Liver (tissue), 9 donors: ENCODE data around the gene MLLT10. TPM values are rescaled to one million over a fixed set of nuclear protein-coding genes. Genes with fewer than 3 reads are reported as not detected.

Experiments
- DNase-seq: peaks from one replicate; pipeline ENCODE4 v3.0.0-alpha.2; 2017; ENCODE audit warnings: low spot score
- H3K27ac ChIP-seq, 2 donors: one replicate each; pipeline ENCODE4 v1.7.0; 2013; ENCODE audit warnings: inconsistent platforms in 2 of 2, low read length in 2 of 2, control low read depth in 1 of 2, low read depth in 1 of 2, mild to moderate bottlenecking in 1 of 2
- H3K27me3 ChIP-seq, 4 donors: one replicate each; pipeline versions ENCODE4 v1.6.1 to v1.7.0; 2013; ENCODE audit warnings: low read length in 3 of 4, inconsistent platforms in 1 of 4, mild to moderate bottlenecking in 1 of 4, moderate library complexity in 1 of 4; ENCODE audit not compliant: control insufficient read depth in 4 of 4, insufficient read depth in 4 of 4
- H3K36me3 ChIP-seq, 4 donors: one replicate each; pipeline versions ENCODE4 v1.6.1 to v1.7.0; 2013; ENCODE audit warnings: low read length in 3 of 4, mild to moderate bottlenecking in 3 of 4, low read depth in 1 of 4, moderate library complexity in 1 of 4; ENCODE audit not compliant: control insufficient read depth in 4 of 4, insufficient read depth in 3 of 4
- H3K4me1 ChIP-seq, 4 donors: one replicate each; pipeline versions ENCODE4 v1.6.1 to v1.7.0; 2013; ENCODE audit warnings: low read length in 3 of 4, mild to moderate bottlenecking in 3 of 4, moderate library complexity in 1 of 4; ENCODE audit not compliant: control insufficient read depth in 4 of 4, insufficient read depth in 4 of 4
- H3K4me3 ChIP-seq, 3 donors: one replicate each; pipeline versions ENCODE4 v1.6.1 to v1.7.0; 2013; ENCODE audit warnings: low read length in 3 of 3, control low read depth in 1 of 3, low read depth in 1 of 3, mild to moderate bottlenecking in 1 of 3
- H3K9ac ChIP-seq, 2 donors: one replicate each; pipeline ENCODE4 v1.7.0; 2013; ENCODE audit warnings: low read length in 2 of 2, mild to moderate bottlenecking in 2 of 2, moderate library complexity in 2 of 2, control low read depth in 1 of 2, low read depth in 1 of 2
- H3K9me3 ChIP-seq, 4 donors: one replicate each; pipeline versions ENCODE4 v1.6.1 to v1.7.0; 2013; ENCODE audit warnings: low read length in 3 of 4; ENCODE audit not compliant: control insufficient read depth in 4 of 4
- ATF3 ChIP-seq: IDR thresholded peaks from 2 replicates; pipeline ENCODE4 v1.6.1; 2016; ENCODE audit warnings: antibody characterized with exemption
- CTCF ChIP-seq: fragments of 150-350 bp; IDR thresholded peaks from 2 replicates; pipeline ENCODE4 v1.5.1; 2017; ENCODE audit warnings: improper control_type of control experiment, low read depth, low read length; ENCODE audit not compliant: missing input control
- FOXA1 ChIP-seq: IDR thresholded peaks from 2 replicates; pipeline ENCODE4 v1.6.1; 2016; ENCODE audit warnings: antibody characterized with exemption
- FOXA2 ChIP-seq: IDR thresholded peaks from 2 replicates; pipeline ENCODE4 v1.6.1; 2016; ENCODE audit warnings: antibody characterized with exemption
- HNF4A ChIP-seq, 2 donors: conservative IDR thresholded peaks; 2 replicates each; pipeline ENCODE4 v1.6.1; 2016; ENCODE audit warnings: antibody characterized with exemption in 2 of 2, mild to moderate bottlenecking in 2 of 2
- HNF4G ChIP-seq: IDR thresholded peaks from 2 replicates; pipeline ENCODE4 v1.6.1; 2016; ENCODE audit warnings: antibody characterized with exemption
- JUND ChIP-seq, 2 donors: IDR thresholded peaks; 2 replicates each; pipeline ENCODE4 v1.6.1; 2016; ENCODE audit warnings: antibody characterized with exemption in 2 of 2
- NR2F2 ChIP-seq: IDR thresholded peaks from 2 replicates; pipeline ENCODE4 v1.6.1; 2016; ENCODE audit warnings: antibody characterized with exemption
- REST ChIP-seq: IDR thresholded peaks from 2 replicates; pipeline ENCODE4 v1.6.1; 2016; ENCODE audit warnings: antibody characterized with exemption, mild to moderate bottlenecking
- RXRA ChIP-seq, 2 donors: IDR thresholded peaks; 2 replicates each; pipeline ENCODE4 v1.6.1; 2017 to 2018; ENCODE audit warnings: antibody characterized with exemption in 2 of 2, mild to moderate bottlenecking in 1 of 2
- SP1 ChIP-seq: IDR thresholded peaks from 2 replicates; pipeline ENCODE4 v1.6.1; 2018; ENCODE audit warnings: antibody characterized with exemption, mild to moderate bottlenecking
- TAF1 ChIP-seq: conservative IDR thresholded peaks from 2 replicates; pipeline ENCODE4 v1.6.1; 2016; ENCODE audit warnings: antibody characterized with exemption, mild to moderate bottlenecking
- YY1 ChIP-seq: IDR thresholded peaks from 2 replicates; pipeline ENCODE4 v1.6.1; 2016; ENCODE audit warnings: antibody characterized with exemption, mild to moderate bottlenecking
- ZBTB33 ChIP-seq: IDR thresholded peaks from 2 replicates; pipeline ENCODE4 v1.6.1; 2016; ENCODE audit warnings: antibody characterized with exemption
- WGBS: extraction: QIAGEN DNeasy Blood & Tissue Kit; methylation state at CpG from one replicate; pipeline ENCODE4 v1.1.7; 2013; 5-methylcytosine and 5-hydroxymethylcytosine counted together
- polyA plus RNA-seq, 2 donors: library from polyadenylated mRNA; stranded (reverse) in 1 of 2; unstranded in 1 of 2; fragments of 200-250 nt in 1 of 2; fragments of >200 nt in 1 of 2; fragmentation: Nextera tagmentation in 1 of 2; extraction: Ambion mirVana in 1 of 2; gene quantifications; one replicate each; pipeline versions ENCODE4 v1.2.1 to v1.2.3, GENCODE V29; 2013 to 2015
- total RNA-seq, 2 donors: library from RNA; depleted of rRNA; stranded (reverse); fragments of >200 nt; gene quantifications; one replicate each; pipeline ENCODE4 v1.2.3, GENCODE V29; 2014
- TF ChIP-seq, protein P1 (sequence below): IDR thresholded peaks from 2 replicates; pipeline ENCODE4 v1.6.1; 2016; ENCODE audit warnings: antibody characterized with exemption
- donor health status: healthy.
- donor health status: healthy.
- donor health status: healthy.
- donor health status: healthy.
- donor health status: healthy.

MLLT10 gene
- total and polyA plus RNA-seq, 4 donors: 11.9 to 47.4 (median 22.6) TPM

- H3K36me3 ChIP-seq: peaks cover 3 to 38% (median 28%) of the 10 kb centered on the region in 4 donors
- no peak overlapping the region for H3K27ac ChIP-seq
- H3K9me3 ChIP-seq: no peaks in the 10 kb centered on the region
- peaks cover 0 to 2% (median under 1%) of the 10 kb centered on the region in 4 donors for H3K4me1 ChIP-seq
- 74% methylated on average over 4 of the region's 4 CpGs for WGBS
- no peaks in the 10 kb centered on the region for H3K27me3 ChIP-seq
- no peak overlapping the region for H3K9ac ChIP-seq
- TF ChIP-seq HNF4G: no peak
- TF ChIP-seq NR2F2: no peak
- TF ChIP-seq ATF3: no peak
- H3K4me3 ChIP-seq: no peak overlapping the region
- no peak for DNase-seq
Observed at GRCh38 chr10:21737106-21737505, 203.1 kb downstream of the MLLT10 start.

DNA sequence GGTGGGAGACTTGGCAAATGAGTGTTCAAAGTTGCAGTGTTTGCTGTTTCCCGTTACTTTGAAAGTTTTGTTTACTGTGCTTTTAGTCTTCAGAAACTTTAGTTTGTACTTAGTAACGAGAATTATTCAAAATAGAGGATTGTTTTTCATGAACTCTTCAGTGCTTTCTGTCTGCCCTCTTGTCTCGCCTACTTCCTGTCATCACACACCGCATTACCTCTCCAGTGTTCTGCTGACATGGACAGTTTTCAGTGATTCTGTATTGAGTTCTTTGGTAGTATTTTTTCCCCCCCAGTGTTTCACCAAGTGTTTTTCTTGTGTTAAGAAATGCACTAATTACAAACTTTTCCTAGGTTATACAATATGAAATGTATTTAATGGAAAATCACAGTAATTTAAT lies 207.0 kb downstream of the MLLT10 start:
- DNase-seq: no peak
- Histone ChIP-seq H3K27me3 (no peaks in the 10 kb centered on the region), H3K36me3 (peaks cover 1 to 32% (median 29%) of the 10 kb centered on the region in 4 donors), H3K4me3 (no peak overlapping the region), H3K9ac (no peak overlapping the region), H3K4me1 (peaks cover 0 to 8% (median 4%) of the 10 kb centered on the region in 4 donors), H3K27ac (no peak overlapping the region), H3K9me3 (no peaks in the 10 kb centered on the region)
- WGBS: 72% methylated on average over 4 of the region's 4 CpGs
- TF ChIP-seq FOXA2 (no peak), NR2F2 (no peak), CTCF (no peak), FOXA1 (no peak), HNF4A (conservative IDR thresholded peaks at IDR 0.05) (no peak), JUND (IDR thresholded peaks at IDR 0.05) (no peak), YY1 (no peak), ZBTB33 (no peak), RXRA (IDR thresholded peaks at IDR 0.05) (no peak), SP1 (no peak), TAF1 (no peak), REST (no peak)
- TF ChIP-seq, protein P1, sequence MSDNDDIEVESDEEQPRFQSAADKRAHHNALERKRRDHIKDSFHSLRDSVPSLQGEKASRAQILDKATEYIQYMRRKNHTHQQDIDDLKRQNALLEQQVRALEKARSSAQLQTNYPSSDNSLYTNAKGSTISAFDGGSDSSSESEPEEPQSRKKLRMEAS: no peak
